ENCODE data around the gene PARD3. TPM values are rescaled to one million over a fixed set of nuclear protein-coding genes. Genes with fewer than 3 reads are reported as not detected.

PARD3 gene
- total RNA-seq, 4 donors from 2014 or later, result 150 to 172 (median 165) TPM

GRCh38 chr10:34486008-34486407 lies 329.1 kb downstream of the PARD3 start:
- H3K4me3 ChIP-seq (ENCODE audit: low read depth, poor library complexity, severe bottlenecking), result no peak overlapping the region
- intact Hi-C loops (cut with DNase I; ENCODE audit: low total_unique reads), result no loop called here
- 95 to 96% methylated on average over 5 of the region's 5 CpGs for WGBS, 2 donors
- TF ChIP-seq CTCF (IDR thresholded peaks at IDR 0.05), result no peak
- no peak for TF ChIP-seq POLR2A (IDR thresholded peaks at IDR 0.05)
- no peak for DNase-seq (ENCODE audit: low spot score in 2 of 2)

DNA sequence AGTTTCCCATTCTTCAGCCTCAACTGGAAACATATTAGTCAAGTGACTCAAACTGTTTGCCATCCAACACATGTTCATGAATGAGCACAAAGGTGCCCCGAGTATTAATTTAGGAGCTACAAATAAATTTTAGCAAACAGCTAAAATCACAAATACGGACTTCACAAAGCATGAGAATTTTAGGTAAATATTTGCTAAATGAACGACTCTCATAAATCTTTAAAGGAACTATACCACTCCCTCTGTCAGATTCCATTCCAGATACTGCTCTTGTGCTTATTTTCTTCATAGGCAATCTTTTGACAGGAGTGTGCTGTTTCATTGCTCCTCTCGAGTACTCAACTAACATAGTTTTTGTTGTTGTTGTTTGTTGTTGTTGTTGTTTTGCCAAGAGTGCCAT lies 330.9 kb downstream of the PARD3 start:
- intact Hi-C loops (cut with DNase I; ENCODE audit: low total_unique reads), result no loop called here
- TF ChIP-seq POLR2A (IDR thresholded peaks at IDR 0.05) (no peak), CTCF (IDR thresholded peaks at IDR 0.05) (no peak)
- no peak for DNase-seq (ENCODE audit: low spot score in 2 of 2)
- WGBS, 2 donors, result 92% methylated on average over 4 of the region's 4 CpGs
- no peak overlapping the region for H3K4me3 ChIP-seq (ENCODE audit: low read depth, poor library complexity, severe bottlenecking)

DNA sequence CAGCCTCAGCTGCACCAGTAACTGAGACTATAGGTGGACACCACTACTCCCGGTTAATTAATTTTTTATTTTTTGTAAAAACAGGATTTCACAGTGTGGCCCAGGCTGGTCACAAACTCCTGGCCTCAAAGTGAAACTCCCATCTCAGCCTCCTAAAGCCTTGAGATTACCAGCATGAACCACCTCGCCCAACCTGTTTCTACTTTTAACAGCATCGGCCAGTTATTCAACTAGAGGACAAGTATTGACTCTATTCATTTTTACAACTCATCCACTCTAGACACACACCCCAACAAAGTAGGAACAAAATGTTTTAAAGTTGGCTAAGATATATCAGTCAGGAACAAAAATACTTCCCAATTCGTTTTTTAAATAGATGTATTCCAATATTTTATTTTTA lies 334.8 kb downstream of the PARD3 start:
- 84% methylated on average over 4 of the region's 4 CpGs for WGBS, 2 donors
- intact Hi-C loops (cut with DNase I; ENCODE audit: low total_unique reads), result no loop called here
- no peak for DNase-seq (ENCODE audit: low spot score in 2 of 2)
- H3K4me3 ChIP-seq (ENCODE audit: low read depth, poor library complexity, severe bottlenecking), result no peak overlapping the region
- no peak for TF ChIP-seq POLR2A (IDR thresholded peaks at IDR 0.05)
- no peak for TF ChIP-seq CTCF (IDR thresholded peaks at IDR 0.05)

DNA sequence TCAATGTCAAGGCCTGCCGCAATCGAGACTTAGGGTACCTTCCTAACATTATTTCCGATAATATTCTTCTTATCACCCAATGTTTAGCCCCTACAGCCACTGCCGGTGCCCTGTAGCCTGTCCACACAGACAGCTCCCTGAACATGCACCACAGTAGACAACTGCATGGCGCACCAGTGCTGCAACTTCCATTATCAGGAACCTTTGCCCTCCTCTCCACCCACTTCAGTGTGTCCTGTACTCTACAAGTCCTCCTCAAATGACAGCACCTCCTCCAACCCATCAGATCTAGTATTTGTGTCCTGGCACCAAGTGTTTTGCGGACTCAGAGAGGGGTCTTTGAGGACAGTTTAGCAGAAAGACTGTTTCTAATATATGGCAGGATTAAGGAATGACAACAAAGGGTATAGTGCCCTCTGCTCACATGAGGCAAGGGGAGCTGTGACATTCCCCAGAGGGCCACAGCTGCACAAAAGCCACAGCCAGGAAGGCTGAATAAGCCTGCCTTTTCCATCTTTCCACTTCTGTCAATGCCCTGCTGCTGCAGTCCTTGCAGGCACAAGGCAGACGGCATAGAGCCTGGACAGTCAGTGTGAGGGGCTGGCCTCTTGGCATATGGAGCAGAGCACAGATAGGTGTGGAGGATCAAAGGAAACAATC lies 335.4 kb downstream of the PARD3 start:
- WGBS, 2 donors, result 97% methylated on average over 7 of the region's 7 CpGs
- H3K4me3 ChIP-seq (ENCODE audit: low read depth, poor library complexity, severe bottlenecking), result no peak overlapping the region
- intact Hi-C loops (cut with DNase I; ENCODE audit: low total_unique reads), result no loop called here
- DNase-seq (ENCODE audit: low spot score in 2 of 2), result no peak
- no peak for TF ChIP-seq POLR2A (IDR thresholded peaks at IDR 0.05)
- no peak for TF ChIP-seq CTCF (IDR thresholded peaks at IDR 0.05)

DNA sequence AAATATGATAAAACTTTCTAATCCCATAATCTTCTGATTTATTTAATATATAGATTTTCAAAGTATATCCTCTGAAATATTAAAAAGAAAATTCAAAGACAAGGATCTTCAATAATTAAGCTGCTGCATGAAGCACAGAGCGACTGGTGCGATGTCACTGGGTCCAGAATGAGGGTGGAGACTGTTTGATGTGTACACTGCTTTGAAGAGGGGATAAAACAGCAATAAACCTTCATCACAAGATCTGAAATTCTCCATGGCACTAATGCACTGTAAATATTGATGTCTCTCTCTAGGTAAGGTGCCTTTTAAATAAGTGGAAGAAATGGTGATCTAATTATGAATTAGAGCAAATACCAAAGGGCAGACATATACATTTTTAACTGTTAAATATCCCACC lies 337.8 kb downstream of the PARD3 start:
- DNase-seq (ENCODE audit: low spot score in 2 of 2), result no peak
- intact Hi-C loops (cut with DNase I; ENCODE audit: low total_unique reads), result no loop called here
- TF ChIP-seq CTCF (IDR thresholded peaks at IDR 0.05), result no peak
- TF ChIP-seq POLR2A (IDR thresholded peaks at IDR 0.05), result no peak
- H3K4me3 ChIP-seq (ENCODE audit: low read depth, poor library complexity, severe bottlenecking), result no peak overlapping the region
- 93% methylated on average over 2 of the region's 2 CpGs for WGBS, 2 donors

- WGBS, 2 donors, result 96% methylated on average over 3 of the region's 3 CpGs
- H3K4me3 ChIP-seq (ENCODE audit: low read depth, poor library complexity, severe bottlenecking), result no peak overlapping the region
- intact Hi-C loops (cut with DNase I; ENCODE audit: low total_unique reads), result no loop called here
- TF ChIP-seq POLR2A (IDR thresholded peaks at IDR 0.05), result no peak
- no peak for TF ChIP-seq CTCF (IDR thresholded peaks at IDR 0.05)
- DNase-seq (ENCODE audit: low spot score in 2 of 2), result no peak
These were observed 338.5 kb downstream of the PARD3 start for GRCh38 chr10:34476608-34477007.
